ENCODE data around the gene HIPK2.

DNA sequence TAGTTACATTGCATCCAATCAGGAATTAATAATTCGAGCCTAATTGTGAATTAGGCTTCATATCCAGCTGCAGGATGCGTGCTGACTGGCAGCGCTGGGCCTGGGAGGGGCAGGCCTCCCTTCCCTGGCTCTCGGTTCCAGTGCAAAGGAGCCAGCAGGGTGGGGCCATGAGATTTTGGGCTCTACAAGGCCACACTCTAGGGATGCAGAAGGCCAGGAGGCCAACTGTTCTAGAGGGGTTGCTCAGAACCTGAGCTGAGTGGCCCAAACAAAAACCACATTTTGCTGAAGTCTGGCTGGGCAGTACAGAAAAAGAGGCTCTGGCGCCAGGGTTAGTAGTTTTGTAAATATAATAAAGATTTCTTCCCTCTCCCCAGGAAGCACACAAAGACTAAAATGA is 182.0 kb downstream of the HIPK2 start:
- TF ChIP-seq POLR2A (IDR thresholded peaks at IDR 0.05; ENCODE audit: low read depth, low read length) (no peak), GATA2 (IDR thresholded peaks at IDR 0.05; ENCODE audit: insufficient read depth, insufficient read length, low read depth, low read length) (no peak)

Data from endothelial cell of umbilical vein (primary cell).